ENCODE measurements around the gene TBX18.

TBX18 gene

DNA sequence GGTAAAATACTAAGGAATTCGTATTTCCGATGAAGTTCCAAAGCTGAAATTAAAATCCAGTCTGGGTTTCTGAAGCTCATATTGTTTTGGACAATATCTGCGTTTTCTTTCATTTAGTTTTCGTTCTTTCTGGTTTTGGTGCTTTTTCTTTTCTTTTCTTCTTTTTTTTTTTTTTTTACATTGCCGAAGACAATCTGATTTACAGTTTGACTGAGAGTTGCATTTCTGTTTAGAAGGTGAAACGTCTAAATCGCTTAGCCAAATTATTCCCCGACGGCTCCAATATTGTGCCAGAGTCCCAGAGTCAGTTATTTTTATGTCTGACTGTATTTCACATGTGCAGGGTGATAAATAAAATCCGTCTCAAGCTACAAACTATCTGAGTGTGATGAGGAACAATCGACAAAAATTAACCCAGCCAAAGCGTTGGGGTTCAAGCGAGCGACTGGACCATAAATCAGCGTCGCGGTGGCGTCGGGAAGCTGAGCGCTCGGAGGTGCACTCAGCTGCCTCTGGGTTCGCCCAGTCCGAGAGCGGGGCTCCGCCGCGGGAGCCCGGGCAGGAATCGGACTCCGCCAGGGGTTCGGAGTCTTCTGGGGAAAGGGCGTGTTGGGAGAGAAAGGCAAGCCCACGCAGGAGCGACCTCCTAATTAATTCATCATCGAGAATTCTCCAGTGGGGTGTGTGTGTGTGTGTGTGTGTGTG, 8.2 kb upstream of the TBX18 start:
- DNase-seq (ENCODE audit: low read depth in 2 of 2): no peak

DNA sequence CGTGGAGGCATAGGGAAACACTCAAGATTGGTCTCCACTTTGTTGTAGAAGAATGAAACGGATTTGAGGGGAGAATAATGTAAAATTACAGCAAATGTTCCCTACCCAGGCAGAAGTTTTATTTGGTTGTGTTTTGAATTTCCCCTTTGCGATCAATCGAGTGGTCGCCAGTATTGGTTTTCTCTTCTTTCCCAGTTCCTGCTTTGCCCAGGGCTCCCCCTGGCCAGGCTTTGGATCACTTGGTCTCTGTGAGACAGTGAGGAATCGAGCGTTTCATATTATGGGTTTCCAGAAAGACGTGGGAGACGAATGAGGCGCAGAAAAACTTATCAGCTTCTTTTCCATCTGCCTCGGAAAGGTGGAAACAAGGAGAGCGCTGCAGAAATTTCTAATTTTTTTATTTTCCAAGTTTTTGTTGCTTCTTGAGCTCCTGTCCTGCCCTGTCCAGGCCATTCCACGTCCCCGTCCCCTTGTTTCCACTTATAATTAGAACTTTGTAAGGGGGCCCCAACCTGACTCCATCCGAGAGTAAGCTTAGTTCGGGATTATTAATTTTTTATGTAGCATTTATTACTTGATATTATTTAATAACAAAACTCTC, 7.5 kb upstream of the TBX18 start:
- no peak for DNase-seq (ENCODE audit: low read depth in 2 of 2)

DNA sequence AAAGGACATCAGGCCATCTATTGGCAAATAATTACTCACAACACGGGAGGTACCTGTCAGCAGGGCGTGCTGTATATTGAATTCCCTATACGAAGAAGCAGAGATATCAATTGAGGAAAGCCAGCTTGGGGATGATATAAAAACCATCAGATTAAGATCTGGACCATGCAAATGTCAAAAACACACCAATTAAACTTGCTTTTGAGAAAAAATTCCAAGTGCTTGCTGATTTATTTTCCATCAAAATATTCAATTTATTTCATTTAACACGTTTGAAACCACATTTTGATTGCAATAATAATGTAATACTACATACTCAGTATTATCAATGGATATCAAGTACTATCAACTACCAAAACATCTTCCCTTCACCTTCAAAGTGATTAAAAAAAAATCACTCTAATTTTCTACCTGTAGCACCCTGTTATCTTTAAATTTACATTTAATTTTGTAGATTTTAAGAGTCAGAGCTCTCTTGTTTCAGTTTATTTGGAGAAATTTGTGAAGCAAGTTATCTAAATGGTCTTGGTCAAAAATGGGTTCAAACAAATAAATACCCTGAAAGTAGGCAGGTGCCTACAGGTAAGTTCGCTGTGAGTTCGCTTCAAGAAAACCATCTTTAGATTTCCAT, 6.8 kb upstream of the TBX18 start:
- DNase-seq (ENCODE audit: low read depth in 2 of 2): no peak

DNA sequence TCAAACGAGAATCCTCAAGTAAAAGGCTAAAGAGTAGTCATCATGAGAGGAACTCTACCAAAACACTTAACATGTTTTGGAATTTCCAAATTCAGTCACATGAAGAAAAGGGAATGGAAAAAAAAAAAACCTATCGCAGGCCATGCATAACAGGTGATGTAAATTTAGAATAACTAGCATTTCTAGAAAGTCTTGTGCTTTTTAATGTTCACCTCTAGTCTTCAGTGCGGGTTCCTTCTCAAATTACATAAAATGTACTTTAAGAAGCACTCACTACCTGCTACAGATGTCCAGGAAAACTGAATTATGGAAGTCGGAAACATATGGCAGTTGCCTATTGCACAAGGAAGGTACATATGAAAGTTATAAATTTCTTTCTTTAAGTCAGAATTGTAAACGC, 6.1 kb upstream of the TBX18 start:
- DNase-seq (ENCODE audit: low read depth in 2 of 2): no peak

DNA sequence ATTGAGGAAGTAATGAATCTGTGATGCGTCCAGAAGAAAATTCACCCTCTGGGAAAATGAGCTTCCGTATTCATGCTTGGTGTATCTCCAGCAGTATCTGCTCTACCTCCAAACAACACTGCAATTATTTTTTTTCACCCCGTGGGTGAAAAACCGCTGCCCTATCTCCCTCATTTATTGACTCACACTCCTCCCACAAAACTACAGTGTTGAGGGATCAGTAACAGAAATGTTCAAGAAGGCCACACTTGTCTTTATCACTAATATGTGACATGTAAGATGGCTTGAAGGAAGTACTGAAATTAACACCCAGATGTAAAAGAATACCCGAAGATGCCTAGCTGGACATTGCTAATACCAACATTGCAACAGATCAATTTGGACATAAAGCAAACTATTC, 4.9 kb upstream of the TBX18 start:
- DNase-seq (ENCODE audit: low read depth in 2 of 2): no peak

DNA sequence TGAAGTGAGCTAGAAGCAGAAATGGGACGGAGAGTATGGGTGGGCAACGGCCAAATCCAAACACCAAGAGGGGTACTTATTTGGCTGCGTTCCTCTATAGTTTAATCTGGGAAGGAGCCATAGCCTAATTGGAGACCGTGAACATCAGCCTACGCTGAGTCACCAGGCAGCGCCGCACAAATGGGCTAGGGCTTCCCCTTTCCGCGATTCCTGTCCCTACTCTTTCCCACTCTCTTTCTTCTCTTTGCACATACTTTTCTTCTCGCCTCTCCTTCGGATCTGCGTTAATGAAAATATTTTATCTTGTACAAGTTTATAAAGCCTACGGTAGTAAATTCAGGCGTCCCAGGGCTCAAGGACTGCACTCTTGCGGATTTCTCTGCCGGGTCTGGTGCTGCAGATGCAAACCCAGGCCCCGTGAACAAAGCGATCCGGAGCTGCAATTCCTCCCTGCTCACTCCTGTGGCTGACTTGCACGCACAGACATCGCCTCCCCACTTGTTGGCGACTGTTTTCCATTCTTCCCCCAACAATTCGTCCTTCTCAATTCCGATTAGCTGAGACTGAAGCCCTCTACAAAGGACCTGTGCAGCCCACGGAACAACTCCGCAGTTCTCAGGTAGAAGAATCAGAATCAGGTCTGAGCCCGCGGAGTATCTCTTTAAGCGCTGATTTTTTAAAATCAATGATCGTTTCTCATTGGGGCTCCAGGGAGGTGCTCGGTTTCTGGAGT, 4.2 kb upstream of the TBX18 start:
- DNase-seq (ENCODE audit: low read depth in 2 of 2): no peak

DNA sequence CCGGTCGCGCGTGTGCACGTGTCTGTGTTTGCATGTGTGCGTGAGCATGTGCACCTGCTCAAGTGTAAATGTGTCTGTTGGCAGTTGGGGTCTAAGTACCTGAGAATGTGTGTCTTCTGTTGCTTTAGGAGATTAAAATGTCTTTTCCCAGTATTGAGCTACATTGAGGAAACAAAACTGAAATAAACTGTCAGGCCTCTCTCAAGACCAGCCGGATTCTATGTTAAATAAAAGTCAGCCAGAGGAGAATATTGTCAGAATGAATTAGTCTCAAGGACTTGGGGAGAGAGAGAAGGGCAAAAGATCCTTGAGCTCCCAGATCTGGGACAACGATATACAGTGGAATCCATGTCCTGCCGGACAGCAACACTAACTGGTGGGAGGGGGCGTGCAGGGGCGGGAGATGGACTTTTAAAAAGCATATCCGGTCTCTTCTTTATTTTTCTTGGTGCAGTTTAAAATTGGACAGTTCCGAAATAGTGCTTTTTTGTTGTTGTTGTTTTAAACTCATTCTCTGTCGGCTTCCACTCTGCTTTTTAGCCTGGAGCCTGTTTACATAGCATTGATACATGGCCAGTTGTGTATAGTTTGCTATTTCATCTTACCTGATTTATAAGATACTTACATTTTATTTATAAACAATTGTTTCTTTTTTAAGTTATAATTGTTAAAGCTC, 3.3 kb upstream of the TBX18 start:
- DNase-seq (ENCODE audit: low read depth in 2 of 2): no peak

DNA sequence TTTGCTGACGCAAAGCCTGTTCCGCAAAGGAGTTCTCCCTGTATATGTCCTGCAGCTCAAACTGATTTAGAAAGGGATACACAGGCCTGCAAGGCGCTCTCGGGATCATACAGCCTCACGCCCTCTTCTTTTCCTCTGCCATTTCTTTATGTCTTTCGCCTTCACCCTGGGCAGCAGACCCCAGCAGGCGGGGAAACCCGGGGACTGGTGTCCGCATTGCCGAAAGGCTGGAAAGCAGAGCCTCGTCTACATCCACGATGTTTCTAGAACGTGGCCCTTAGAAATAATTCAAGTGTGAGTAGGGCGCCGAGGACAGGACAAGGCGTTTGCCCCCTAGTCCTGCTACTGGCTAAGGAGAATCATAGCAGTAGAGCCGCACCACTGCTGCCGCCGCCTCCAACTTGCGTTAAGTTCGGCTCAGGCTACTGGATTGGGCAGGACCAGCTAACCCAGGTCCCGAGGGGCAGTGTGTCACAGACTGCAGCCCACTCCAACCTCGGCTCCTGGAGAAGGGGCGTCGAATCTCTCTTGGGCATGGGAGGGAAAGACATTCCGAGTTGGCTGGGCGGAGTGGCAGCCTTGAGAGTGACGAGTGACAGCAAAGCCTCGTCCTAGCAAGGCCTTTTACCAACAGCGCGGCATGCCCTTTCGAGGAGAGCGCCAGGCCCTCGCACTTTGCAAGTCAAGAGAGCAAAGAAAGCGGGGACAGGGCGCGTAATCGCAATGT, 2.6 kb upstream of the TBX18 start:
- DNase-seq (ENCODE audit: low read depth in 2 of 2): no peak

DNA sequence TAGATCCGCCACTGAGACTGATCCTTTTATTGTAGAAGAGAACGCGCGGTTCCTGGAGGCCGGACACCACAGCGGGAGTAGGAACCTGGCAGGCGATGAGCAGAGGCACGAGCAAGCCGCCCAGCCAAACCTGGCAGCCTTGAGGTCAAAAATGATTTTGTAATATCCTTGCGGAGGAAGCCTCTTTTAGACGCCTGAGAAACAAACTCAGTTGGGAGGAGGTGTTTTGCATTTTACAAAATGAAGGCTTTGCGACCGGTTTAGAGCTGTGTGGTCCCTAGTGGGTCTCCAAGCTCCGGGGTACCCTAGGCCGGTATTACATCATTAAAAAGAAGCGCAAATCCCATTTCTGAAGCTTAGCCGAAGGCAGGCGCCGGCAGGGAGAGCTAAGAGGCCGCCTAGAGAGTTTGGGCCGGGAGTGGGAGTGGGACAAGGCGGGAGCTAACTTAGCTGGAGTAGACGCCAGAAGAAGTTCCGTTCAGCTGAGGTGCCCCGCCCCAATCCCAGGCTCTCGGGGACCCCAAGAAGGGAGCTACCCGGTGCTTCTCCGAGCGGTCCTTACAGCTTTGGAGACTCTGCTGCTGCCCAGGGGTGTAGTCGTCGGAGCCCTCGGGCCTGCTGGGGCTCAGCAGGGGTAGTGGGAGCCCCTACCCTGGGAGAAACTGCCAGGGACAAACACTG, 1.9 kb upstream of the TBX18 start:
- no peak for DNase-seq (ENCODE audit: low read depth in 2 of 2)

DNA sequence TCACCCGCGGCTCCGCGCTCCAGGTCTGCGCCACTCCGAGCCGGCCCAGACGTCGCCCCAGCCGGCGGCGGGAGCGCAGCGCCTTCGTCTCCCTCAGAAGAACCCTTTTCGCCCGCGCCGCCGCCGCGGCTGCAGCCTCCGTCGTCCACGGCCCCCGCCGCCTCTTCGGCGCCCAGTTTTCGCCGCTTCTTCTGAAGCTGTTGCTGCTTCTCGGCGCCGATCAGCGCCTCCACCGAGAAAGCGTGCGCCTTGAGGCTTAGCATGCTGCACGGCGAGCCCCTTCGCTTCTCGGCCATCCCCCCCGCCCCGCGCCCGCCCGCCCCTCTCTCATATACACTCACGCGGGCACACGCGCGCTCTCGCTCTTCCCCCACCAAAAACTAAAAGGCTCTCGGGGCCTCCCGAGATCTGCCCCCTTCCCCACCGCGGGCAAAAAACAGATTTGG, 489 bp downstream of the TBX18 start:
- no peak for DNase-seq (ENCODE audit: low read depth in 2 of 2)

DNA sequence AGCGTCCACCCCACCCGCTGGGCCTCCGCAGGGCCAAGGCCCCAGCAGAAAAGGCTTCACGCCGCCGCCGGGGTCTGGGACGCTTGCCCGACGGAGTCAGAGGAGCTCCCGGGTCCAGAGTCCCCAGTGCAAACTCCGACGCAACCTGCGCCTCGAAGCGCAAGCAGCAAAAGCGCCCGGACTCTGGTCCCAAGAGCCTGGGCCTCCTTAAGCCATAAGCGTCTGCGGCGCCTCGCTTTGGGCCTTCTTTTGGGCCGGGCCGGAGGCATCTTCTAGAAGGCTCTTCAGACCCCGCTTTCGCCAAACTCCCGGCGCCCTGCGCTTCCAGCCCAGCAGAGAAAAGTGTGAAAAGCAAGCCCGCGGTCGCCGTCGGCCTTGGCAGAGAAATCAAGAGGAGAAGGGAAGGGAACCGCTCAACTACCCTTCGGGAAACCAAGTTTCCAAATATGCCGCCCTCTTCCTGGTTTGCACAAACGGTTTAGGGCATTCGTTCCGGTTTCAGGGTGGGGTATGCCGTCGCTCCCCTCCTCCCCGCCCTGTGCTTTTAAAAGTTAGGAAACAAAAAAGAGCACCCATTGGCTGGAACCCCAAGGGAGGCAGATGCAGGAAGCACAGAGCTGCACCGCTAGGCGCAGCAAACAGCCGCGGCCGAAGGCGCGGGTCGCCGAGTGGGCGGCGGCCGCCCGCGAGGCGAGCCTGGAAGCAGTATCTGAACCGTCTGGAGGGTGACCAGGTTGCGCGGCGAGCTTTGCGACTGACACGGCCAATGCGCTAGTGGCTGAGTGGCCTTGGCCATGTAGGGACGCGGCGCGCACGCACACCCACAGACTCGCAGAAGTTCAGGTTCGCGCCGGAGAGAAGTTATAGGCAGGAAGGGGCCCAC, 1.2 kb downstream of the TBX18 start:
- DNase-seq (ENCODE audit: low read depth in 2 of 2): no peak

DNA sequence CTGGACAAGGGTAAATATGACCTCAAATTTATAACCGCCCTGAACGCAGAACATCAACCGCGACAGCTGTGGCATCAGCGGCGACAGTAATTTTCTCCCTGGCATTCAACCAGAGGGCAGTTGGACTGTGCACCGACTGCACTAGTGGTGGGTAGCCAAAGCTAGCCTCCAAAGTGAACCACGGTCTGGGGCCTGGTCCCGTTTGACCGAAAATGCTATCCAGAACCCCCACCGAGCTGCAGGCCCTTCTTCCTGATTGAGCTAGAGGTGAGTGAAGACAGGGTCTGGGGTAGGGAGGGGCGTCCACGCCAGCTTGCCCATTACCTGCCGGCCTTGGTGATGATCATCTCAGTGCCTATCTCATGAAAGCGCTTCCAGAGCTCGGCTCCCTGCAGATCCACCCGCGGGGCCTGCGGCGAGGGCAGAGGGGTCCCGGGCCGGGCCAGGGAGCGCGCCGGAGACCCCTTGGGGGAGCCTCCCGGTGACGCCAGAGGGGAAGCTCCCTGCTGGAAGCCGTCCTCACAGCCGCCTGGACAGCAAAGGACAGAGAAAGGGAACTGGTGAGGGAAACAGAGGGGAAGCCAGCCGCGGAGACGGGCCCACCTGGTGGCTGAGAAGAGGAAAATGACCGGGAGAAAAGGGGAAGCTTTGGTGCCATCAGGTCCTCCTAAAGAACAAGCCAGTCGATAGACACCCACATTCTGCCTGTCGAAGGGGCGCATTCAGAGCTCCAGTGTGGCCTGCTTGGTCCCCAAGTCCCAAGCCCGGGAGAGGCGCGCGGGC, 2.0 kb downstream of the TBX18 start:
- DNase-seq (ENCODE audit: low read depth in 2 of 2): no peak

DNA sequence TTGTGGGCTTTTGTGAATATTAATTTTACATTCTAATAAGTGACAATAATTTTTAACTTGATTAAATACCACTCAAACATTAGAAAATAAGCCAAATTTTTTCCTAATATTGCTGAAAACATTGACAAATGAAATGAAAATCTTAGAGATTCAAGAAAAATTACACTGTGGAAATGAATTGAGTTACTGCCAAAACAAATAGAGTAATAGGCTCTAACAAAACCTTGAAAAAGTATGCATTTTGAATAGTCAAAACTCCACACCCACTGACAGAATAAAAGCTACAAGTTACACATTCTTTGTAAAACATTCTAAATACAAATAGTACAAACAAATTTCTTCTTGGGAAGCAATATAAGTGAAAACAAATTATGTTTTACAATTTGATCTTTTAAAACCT, 5.9 kb downstream of the TBX18 start:
- no peak for DNase-seq (ENCODE audit: low read depth in 2 of 2)

DNA sequence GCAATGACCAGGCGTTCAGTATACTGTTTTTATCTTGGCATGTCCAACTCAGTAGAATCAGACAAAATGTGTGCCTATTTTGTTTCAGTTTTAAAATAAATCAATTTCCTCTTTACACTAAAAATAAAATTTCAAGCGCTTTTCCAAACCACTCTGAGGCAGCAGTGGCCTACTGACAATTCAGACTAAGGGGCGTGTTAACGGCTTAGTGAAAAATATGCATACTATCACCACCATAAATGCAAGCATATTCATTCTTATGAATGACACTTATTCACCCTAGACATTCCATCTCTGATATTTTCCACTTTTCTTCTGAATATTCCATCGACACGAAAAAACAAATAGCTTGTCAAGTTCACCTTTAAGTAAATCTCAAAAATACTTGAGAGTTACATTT, 7.5 kb downstream of the TBX18 start:
- no peak for DNase-seq (ENCODE audit: low read depth in 2 of 2)

DNA sequence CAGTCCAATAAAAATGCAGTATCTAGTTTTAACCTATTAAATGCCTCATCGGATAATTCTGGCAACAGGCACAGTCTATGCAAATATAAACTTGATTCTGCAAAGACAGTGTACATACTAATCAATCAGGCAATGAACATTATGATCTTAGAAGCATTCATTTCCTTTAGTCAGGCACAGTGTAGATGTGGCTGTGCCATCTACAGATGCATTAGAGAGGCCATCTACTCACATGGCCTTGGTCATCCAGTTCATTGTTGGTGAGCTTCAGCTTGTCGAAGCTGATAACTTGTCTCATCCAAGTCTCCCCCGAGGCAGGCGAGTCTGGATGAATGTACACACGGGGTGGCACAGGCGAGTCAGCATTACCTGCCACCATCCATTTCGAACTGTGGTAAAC, 7.9 kb downstream of the TBX18 start:
- DNase-seq (ENCODE audit: low read depth in 2 of 2): no peak

DNA sequence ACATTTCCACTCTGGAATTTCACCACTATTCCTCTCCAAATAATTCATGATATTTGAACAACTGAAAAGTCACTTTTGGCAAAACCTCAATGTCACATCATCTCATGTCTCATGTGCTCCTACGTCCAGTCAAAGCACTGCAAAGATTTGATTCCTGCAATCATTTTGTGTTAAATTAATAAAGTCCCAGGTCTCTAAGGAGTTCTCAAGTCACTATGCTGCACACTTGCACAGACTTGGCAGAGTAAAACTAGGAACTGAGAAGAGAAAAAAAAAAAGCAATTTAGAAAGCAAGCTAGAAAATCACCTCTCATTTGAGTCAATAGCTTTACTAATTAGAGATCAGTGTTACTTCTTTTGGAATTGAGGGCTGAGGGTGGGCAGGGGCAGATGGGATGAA, 11.2 kb downstream of the TBX18 start:
- DNase-seq (ENCODE audit: low read depth in 2 of 2): no peak

DNA sequence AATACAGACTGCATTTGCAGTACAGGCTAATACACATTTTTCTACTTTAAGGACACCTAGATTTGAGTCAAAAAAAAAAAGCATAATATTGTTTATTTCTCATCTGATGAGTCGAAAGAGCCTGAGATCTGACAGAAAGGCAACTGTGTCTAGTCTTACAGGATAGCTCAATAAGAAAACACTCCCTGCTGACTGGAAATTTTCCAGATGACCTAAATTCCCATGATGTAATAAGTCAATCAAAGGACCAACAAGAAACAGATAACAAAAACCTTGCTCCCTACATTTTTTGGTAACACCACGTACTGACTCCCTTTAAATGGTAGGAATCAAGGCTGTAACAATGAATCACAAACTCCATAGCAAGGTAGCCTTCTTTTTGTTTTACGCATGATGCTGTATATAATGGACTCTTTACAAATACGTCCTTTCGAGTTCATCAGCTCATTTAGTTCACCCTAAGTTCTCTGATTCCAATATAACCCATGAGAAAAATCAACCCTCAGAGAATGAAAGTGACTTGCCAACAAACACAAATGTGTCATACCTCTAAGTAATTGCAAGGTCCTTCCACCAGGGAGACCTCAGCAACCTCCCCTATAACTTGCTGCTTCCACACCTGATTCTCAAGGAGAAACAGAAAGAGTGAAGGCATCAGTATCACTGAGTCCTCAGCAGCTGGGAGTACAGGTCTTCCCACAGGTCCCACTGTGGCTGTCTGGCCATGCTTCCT, 12.1 kb downstream of the TBX18 start:
- DNase-seq (ENCODE audit: low read depth in 2 of 2): no peak

DNA sequence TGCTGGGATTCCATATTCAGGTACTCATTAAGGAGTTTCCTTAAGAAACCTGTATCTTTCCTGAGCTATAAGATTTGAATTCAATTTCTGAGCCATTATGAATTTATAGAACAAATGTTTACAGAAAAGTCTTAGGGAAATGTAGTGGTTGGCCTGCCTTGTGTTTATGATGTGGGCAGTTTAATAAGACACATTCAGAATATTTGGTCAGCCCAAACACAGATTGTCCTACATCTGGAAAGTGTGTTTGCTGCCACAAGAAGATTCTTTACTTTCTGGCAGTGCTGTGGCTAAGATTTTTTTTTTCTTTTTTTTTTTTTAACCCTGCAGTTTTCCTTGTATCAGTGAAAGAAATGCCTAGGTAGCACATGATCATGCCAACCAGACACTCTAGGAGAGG, 15.2 kb downstream of the TBX18 start:
- no peak for DNase-seq (ENCODE audit: low read depth in 2 of 2)
